LHCN-M2 (cell line): ENCODE results near the gene KIF18B. TPM values are rescaled to one million over a fixed set of nuclear protein-coding genes. Genes with fewer than 3 reads are reported as not detected.

Experiments
- DNase-seq: peaks from one replicate; pipeline ENCODE4 v3.0.0-alpha.2; 2012; ENCODE audit warnings: low read depth
- total RNA-seq: library from RNA; depleted of rRNA; stranded (reverse); fragments of >200 nt; gene quantifications from 2 replicates; pipeline ENCODE4 v1.2.3, GENCODE V29; 2014

Gene KIF18B
- total RNA-seq, 1 experiment from 2014 or later: 14.7 TPM

DNA sequence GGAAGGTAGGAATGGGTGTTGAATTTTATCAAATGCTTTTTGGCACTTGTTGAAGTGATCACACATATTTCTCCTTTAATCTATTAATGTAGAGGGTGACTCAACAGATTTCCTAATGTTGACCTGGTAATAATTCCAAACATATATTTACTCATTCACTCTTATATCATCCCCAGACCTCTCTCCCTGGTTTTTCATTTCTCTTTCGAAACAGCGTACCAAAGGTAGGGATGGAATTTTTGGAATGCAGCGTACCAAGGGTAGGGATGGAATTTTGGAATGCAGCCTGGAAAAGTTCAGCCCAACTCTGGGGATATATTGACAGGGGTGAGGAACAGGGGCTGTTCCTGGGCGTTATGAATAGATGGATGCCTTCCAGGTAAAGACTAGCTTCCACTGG is 7.3 kb downstream of the KIF18B start:
- no peak for DNase-seq

DNA sequence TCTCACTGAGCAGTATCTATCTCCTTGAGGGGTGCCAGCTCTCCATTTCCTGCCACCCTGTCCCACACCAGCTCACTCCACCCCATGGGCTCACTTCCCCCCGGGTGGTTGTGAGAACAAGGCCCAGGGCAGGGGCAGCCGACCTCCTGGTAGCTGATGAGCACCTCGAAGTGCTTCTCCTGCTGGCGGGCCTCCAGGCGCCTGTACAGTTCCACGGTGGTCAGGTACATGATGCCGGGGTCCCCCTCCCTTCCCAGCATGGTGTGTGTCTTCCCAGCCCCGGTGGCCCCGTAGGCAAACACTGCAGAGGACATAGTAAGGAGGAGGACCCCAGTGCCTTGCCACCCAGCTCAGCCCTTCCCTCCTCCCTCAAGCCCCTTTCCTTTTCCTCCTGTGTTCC is 12.5 kb downstream of the KIF18B start:
- no peak for DNase-seq

DNA sequence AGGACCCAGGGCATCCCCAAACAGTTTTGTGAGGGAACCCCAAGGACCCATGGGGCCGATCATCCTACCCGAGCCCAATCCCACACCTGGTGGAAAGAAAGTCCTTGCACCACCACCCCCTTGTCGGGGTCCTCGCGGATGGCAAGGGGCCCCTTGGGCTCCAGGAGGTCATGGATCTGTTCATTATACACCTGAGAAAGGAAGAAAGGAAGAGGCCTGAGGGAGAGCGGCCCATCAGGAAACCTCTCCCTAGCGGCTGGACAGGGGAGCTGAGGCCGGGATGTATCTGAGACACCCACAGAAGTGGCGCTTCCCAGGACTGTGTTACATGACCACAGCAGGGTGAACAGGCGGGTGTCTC is 12.8 kb downstream of the KIF18B start:
- DNase-seq: no peak

DNA sequence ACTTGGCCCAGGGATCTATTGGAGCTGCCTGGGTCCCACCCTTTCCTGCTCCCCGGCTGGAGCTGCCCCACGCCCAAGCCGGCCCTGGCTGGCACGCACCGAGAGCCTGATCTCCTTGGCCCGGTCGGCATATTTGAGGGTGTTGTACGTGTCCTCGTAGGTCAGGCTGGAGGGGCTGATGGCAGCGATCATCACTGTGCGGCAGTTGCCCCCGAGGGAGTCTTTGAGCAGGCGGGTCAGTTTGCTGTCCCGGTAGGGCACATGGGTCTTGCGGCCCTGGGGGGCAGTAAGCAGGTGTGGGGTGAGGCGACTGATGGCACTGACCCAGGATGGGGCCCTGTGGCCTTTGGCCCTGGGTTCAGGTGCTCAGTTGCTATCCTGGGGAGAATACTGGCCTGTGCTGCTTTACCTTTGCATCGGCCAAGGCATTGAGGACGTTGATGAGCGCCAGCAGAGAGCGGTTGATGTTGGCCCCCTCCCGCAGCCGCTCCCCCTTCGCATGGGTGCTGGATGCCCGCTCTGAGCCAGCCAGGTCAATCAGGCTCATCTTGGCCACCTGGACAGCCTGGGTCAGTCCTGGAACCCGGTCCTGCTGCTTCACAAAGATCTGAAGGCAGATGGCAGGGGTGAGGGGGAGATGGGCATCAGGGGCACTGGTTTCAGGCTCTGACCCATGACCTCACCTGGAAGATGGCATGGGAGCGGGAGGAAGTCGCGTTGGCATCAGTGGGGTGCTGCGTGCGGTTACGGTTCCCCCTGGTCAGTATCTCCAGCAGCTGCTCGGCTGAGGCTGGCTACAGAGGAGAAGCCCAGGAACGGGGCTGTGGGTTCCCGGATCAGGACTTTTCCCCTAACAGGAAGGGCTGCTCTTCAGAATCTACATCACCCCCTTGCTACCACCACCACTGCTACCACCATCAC is 13.5 kb downstream of the KIF18B start:
- DNase-seq: no peak

DNA sequence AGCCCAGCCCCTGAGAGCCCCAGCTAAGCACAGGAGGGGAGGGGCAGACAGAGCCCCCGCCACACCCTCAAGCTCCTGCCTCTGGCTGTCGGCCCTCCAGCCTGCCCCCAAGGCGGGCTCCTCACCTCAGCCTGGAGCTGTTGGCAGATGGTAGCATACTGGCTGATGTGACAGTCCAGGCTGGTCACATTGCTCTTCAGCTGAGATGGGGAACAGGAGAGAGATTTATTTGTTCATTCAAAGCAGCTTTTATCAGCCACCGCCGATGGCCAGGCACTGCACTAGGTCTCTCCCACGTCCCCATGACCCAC is 14.8 kb downstream of the KIF18B start:
- DNase-seq: no peak

DNA sequence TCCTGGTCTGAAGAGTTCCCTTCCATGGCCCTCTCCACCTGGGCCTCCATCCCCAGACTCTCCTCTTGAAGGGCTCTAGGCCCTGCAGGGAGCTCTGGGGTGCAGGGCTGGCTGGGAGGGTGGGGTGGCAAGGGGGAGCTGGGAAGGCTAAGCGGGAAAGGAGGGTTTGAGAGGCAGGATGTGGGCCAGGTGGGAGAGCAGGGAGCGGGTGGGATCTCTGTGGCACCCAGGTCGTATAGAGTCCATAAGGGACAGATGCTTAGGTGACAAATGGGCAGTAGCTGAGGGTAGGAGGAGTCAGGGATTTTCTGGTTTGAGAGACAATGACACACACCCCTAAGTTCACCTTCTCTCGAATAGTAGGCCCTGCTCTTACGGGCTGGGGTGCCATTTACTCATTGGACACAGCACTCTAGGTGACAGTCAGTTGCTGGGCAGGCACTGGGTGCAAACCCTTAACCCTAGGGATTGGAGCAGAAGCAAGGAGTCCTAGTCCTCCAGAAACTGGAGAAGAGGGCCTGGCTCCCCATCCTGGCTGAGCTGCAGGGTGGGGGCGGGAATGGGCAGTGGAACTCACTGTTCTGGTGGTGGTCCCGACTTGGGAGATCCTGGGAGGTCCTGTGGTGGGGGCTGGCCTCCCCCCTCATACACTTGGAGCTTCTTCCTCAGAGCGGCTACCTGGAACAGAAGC is 15.3 kb downstream of the KIF18B start:
- no peak for DNase-seq

DNA sequence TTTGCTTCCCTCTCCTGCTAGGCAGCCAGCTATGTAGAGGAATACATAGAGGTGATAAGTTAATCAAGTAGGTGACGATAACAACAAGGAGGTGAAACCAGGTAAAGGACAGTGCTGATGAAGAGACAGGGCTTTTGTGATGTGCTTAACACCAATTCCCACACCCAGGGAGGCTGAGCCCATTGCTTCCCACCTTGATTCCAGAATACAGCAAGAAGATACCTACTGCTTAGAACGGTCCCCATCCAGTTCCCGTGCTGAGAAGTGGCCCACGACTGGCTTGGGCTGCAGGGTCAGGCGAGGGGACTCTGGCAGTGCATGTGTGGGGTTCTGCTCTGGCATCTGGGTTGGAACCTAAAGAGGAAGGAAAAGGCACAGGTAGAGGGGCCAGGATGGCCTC is 16.2 kb downstream of the KIF18B start:
- DNase-seq: no peak

DNA sequence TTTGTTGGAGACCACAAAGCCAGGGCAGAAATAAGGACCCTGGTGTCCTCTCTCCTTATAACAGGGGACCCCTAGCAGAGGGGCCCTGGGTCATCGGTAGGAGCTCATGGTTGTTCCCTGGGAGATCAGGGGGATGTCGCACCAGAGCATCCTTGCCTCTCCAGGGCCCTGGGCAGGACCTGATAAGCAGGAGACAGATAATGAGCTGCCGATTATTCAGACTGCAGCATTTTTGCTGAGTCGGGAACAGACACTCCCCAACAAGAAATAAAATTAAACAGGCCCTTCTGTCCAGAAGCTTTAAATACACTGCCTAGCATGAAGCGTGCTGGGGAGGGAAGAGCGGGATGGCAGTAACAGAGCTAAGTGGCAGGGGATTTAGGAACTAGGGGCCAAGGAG is 16.9 kb downstream of the KIF18B start:
- no peak for DNase-seq

DNA sequence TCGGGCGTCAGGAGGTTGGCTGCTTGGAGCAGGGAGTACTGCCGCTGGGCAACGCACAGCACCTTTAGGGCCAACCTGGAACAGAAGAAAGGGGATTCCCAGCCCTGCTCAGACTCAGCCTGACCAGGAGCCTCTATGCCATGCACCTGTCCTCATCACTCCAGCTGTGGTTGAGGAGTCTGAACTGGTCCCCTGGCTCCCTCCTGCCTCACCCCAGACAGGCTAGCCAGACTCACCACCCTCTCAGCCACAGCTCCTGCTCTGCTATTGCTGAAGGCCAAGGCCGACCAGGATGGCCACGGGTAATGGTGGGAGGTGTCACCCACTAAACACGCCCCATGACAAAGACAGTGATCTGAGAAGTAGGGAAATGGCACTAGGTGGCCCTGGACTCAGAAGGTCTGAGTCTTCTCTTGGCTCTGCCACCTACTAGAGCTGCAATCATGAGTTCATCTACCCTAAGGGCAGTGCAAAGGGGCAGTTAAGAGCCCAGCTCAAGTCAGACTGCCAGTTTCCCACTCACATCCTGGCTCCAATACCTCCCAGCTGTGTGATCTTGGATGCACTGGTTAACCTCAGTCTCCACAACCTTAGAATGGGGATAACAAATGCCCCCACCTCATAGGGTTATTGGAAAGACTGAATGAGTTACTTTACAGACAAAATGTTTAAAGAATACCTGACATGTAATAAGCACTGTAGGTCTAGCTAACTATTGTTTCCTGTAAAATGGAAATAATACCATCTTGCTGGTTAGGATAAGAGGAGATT is 18.4 kb downstream of the KIF18B start:
- DNase-seq: peak; percentile 62

DNA sequence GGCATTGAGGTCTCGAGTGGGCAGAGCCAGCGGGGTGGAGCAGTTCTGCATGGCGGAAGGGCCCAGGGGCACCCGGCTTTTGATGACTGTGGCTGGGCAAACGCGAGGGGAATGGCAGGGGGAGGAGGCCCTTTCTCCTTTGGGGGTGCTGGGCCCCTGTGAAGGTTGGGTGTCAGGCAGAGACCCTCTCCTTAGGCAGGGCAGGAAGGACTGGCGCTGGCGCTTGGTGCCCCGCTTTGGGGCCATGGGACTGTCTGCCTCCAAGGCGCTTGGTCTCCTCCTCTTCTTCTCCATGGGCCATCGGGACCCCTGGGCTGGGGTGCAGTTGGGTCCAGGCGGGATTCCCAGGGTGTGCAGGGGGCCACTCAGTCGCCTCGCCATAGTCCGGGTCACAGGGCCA is 19.4 kb downstream of the KIF18B start:
- DNase-seq: no peak

DNA sequence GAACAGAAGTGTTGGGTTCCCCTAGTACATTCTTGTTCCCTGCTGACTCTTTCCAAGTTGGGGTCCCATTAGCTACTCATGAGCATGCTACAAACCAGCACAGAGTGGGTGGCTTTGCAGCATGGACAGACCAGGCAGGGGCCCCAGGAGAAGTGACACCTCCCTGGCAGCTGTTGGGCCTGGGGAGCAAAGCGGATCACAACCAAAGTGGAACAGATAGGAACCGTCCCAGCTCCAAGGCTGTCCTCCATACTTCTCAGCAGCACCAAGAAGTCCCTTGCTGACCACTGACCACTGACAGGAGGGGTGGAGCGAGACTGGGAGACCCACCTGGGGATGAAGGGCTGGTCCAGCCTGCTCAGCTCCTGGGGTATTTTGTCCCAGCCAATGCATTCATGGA is 19.9 kb downstream of the KIF18B start:
- no peak for DNase-seq

DNA sequence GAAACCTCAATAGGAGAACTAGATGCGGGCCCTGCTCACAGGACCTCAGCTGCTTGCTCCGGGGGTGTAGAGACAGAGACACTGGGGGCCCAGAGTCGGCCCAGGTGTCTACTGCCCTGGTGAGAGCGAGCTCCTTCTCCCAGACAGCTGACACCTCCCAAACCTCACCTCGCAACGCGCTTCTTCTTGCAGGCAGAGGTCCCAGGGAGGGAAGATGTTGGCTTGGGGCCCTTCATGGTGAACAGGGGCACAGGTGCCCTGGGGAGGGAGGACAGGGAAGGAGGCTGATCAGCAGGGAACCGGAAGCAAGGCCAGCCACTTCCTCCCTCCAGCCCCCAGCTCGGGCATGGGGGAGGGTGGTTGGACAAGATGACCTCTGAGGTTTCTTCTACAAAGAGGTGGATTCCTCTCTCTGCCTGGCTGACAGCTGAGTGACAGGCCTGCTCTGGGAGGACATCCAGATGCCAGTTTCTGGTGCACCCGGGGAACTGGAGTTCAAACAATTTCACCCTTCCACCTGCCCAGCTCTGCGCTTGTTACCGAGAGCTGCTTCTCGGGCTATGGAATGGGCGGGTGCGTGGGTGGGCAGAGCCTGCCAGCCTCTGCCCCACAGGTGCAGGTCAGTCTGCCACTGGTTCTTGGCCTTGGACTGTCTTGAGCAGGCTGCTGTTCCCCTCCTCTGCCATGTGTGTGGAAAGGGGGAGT is 20.6 kb downstream of the KIF18B start:
- no peak for DNase-seq

DNA sequence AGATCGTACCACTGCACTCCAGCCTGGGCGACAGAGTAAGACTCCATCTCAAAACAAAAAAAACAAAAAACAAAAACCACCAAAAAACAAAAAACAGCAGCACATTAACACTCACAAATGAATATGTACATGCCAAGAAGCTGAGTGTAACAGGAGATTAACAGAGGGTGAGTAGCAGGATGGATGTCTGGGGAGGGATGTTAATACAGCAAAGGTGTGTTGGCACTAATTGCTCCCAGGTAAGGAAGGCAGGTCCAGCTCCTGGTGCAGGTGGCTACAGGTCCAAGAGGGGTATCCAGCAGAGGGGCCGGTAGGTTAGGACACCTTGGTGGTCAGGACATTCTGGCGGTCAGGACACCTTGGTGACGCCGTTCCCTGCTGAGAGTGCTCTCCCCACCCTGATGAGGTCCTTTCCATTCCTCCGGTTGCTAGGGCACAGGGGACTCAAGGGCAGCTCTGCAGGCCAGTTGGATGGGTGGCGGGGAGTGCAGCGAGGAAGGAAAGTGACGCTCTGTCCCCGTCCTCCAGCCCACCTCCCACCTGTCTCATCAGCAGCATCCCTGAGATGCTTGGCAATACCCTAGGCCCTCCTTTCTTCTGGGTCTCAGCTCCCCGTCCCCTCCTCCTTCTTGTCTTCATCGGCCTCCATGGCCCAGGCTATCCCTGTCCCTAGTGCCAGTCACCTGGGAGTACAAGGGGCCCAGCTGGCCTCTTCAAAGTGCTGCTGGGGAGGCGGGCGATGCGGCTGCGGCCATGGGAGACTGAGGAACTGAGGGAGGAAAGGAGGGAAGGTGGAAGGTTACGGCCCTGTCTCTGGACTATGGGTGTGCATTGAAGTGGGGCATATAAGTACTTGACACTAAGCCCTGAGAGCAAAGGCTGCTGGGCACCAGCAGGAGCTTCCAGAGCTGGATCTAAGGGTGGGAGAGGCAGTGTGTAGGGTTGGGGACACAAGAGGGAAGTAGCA is 21.6 kb downstream of the KIF18B start:
- no peak for DNase-seq

DNA sequence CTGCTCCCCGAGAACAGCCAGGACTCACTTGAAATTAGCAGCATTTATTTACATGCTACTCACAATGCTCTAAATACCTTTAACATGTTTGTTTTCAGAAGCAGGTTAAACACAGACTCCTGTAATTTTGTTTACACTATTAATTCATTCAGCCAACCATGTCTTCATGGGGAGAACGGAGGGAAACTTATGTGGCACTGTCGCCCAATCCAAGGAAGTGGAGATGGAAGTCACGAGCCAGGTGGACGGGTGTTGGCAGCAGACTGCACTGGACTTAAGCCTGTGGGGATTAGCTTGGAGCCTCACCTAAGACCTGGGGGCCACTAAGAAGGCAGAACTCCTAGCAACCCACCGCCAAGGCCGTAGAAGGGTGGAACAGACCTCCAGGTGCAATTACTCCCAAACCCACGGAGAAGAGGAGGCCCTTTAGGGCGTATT is 23.4 kb downstream of the KIF18B start:
- no peak for DNase-seq

DNA sequence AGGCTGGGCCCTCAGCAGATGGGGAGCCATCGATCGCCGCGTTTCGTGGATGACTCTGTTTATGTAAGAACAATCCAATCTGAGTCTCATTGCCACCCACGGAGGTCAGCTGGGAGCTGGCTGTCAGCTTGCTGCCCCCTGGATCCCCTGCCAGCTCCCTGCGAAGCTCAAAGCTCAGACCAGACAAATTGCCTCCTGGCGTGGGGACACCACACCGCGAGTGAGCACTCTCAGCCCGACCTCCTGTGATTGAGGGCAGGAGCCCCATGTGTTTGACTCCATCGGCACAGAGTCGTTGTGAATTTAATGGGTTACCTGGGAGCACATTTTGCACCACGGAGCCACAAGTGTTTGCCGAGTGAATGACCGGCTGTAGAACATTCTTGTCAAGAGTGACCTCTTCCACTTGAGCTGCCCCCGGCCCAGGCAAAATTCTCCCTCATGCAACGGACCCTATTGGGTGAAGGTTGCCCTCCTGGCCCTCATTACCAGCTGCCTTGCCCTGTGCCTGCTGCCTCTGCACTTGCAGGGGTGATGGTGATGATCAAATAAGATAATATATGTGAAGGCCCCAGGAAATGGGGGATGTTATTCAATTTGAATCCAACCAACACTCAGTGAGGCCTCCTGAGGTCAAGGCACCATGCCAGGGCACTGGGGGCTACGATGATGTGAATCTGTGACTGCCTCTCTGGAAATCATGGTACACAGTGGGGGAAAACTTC is 24.7 kb downstream of the KIF18B start:
- DNase-seq: no peak

DNA sequence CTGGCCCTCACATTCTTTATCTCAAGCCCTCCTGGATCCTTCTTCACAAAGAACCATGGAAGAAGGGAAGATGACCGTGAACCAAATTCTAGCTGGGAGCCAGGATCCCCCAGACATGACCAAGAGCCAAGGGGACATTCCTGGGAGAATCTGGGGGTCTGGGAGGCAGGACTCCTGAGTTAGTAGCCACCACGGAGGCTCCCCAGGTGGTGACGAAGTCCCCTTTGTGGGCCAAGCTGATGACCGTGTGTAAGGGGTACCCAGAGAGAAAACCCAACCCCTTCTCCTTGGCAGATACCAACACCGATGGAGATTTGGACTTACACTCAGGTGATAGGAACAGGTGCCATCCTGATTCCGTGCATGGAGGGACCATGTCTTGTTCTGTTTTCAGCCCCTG is 25.4 kb downstream of the KIF18B start:
- no peak for DNase-seq

DNA sequence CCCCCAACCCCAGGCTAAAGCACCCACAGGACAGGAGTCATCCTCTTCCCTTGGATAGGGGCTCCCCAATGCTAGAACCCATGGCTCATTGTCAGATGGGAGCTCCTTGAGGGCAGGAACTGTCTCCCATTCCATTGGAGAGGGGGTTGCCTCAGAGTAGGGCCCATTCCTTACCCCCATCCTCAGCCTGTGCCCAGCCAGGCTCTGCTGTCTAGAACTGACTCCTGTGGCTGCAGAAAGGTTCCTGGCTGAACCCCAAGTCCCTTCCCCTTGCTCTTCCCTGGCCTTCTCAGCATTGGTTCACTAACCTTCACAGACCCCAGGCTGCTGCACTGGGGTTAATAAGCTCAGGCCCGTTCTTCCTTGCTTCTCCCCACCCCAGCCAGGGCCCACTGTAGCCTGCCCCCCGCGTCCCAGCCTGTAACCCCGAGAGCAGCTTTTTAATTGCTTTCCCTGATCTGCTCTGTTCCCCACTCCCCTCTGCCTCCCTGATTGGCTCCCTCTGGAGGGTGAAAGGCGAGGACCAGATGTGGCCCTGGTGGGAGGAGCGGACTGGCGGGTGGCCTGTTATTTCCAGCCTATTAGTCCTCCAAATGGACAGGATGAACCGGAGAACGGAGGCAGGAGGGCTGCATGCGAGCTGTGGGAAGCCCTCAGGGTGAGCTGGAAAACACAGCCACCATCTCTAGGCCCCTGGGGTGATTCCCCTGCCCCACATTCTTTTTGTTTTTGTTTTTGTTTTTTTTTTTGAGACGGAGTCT is 26.3 kb downstream of the KIF18B start:
- DNase-seq: no peak

DNA sequence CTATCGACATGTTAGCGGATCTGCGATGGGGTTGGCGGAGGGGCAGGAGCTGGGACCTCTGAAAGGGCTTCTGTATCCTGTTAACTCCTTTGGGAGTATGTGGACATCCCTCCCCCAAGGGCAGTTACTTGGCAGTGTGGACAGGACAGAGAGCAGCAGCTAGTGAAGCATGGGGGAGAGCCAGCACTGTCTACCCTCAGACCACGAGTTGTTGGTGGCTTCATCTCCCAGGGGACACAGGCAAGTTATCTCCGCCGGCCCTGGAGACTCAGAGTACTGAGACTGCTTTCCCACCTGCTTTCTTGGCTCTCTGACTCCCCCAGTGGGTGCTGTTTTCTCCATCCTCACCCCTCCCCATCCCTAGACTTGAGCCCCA is 27.0 kb downstream of the KIF18B start:
- DNase-seq: no peak

DNA sequence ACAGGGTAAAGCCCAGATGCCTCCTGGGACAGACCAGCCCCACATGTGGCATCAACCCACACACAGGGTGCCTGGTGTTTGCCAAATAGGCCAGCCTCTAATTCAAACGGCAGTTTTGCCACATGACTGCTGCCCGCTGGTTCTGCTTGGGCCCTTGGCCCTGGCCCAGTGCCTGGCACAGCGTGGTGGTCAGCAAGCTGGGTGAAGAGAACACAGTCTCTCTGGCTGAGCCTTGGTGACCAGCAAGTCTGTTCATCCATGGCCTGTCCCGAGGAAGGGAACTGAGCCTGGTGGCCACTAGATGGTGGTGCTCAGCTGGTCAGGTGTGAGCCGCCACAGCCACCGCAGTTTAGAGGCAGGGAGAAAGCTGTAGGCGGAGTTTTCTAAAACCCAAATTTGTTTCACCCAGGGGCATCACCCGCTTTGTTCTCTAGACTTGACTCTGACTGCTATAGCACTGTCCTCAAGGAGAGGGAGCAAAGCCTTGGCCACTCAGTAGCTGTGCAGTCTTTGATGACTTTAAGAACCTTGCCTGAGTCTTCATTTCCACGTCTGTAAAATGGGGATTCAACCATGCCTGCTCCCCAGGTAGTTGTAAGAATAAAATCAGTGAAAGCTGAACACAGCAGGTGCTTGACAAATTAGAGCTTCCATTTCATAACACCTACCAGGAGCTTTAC is 27.5 kb downstream of the KIF18B start:
- peak; percentile 75 for DNase-seq
